Tibial nerve (tissue), 3 donors: ENCODE data around the gene DNAJC15.

Experiments used
- POLR2A ChIP-seq, 2 donors: fragments of 450-650 bp; IDR thresholded peaks; one replicate each; pipeline ENCODE4 v1.6.1; 2017; ENCODE audit warnings: antibody characterized with exemption in 2 of 2, mild to moderate bottlenecking in 2 of 2, moderate library complexity in 2 of 2
- TF ChIP-seq, protein P1 (sequence below), 5 experiments: fragments of 200-600 bp in 3 of 5; fragments of 450-650 bp in 2 of 5; sonication (generic) in 3 of 5; IDR thresholded peaks; one replicate each; pipeline ENCODE4 v1.5.1; 2016 to 2019; ENCODE audit warnings: antibody characterized with exemption in 5 of 5, mild to moderate bottlenecking in 3 of 5, moderate library complexity in 2 of 5

DNA sequence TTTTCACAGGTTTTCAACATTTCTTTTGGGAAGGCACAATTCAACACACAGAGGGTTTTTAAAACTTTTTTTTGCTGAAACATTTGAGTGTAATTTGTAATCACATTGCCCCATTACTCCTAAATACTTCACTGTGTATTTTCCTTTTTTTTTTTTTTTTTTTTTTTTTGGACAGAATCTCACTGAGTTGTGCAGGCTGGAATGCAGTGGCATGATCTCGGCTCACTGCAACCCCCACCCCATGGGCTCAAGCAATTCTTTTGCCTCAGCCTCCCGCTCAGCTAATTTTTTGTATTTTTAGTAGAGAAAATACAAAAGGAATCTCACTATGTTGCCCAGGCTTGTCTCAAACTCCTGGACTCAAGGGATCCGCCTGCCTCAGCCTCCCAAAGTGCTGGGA, 14.8 kb upstream of the DNAJC15 start:
- no peak for TF ChIP-seq POLR2A (IDR thresholded peaks at IDR 0.05)
- TF ChIP-seq, protein P1, sequence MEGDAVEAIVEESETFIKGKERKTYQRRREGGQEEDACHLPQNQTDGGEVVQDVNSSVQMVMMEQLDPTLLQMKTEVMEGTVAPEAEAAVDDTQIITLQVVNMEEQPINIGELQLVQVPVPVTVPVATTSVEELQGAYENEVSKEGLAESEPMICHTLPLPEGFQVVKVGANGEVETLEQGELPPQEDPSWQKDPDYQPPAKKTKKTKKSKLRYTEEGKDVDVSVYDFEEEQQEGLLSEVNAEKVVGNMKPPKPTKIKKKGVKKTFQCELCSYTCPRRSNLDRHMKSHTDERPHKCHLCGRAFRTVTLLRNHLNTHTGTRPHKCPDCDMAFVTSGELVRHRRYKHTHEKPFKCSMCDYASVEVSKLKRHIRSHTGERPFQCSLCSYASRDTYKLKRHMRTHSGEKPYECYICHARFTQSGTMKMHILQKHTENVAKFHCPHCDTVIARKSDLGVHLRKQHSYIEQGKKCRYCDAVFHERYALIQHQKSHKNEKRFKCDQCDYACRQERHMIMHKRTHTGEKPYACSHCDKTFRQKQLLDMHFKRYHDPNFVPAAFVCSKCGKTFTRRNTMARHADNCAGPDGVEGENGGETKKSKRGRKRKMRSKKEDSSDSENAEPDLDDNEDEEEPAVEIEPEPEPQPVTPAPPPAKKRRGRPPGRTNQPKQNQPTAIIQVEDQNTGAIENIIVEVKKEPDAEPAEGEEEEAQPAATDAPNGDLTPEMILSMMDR (IDR thresholded peaks at IDR 0.05) = no peak
